H9 (cell line): ENCODE measurements around the gene KLF6. TPM values are rescaled to one million over a fixed set of nuclear protein-coding genes. Genes with fewer than 3 reads are reported as not detected.

Experiments used
- DNase-seq: peaks from one replicate; pipeline ENCODE4 v3.0.0-alpha.2; 2017
- H2AFZ ChIP-seq: one replicate; pipeline ENCODE4 v1.6.1; 2013; ENCODE audit warnings: mild to moderate bottlenecking, low read length, control low read depth, moderate library complexity
- H2AK5ac ChIP-seq: 2 replicates; pipeline ENCODE4 v1.6.1; 2013; ENCODE audit warnings: low read length, control low read depth, mixed read lengths; ENCODE audit not compliant: insufficient read length
- H2BK120ac ChIP-seq: one replicate; pipeline ENCODE4 v1.6.1; 2013; ENCODE audit warnings: low read depth, mild to moderate bottlenecking, low read length, control low read depth, inconsistent platforms; ENCODE audit not compliant: poor library complexity, severe bottlenecking
- H2BK12ac ChIP-seq: 2 replicates; pipeline ENCODE4 v1.6.1; 2013; ENCODE audit warnings: low read length, control low read depth, mixed read lengths, low read depth; ENCODE audit not compliant: insufficient read length
- H2BK15ac ChIP-seq: 2 replicates; pipeline ENCODE4 v1.6.1; 2013; ENCODE audit warnings: low read depth, low read length, control low read depth
- H2BK20ac ChIP-seq: one replicate; pipeline ENCODE4 v1.6.1; 2013; ENCODE audit warnings: low read depth, mild to moderate bottlenecking, low read length, control low read depth, inconsistent platforms; ENCODE audit not compliant: poor library complexity, severe bottlenecking
- H2BK5ac ChIP-seq: 2 replicates; pipeline ENCODE4 v1.6.1; 2013; ENCODE audit warnings: low read length, control low read depth, mixed read lengths; ENCODE audit not compliant: insufficient read length
- H3K14ac ChIP-seq: 2 replicates; pipeline ENCODE4 v1.6.1; 2013; ENCODE audit warnings: low read length, control low read depth; ENCODE audit not compliant: insufficient read depth
- H3K18ac ChIP-seq: 2 replicates; pipeline ENCODE4 v1.6.1; 2013; ENCODE audit warnings: low read depth, mild to moderate bottlenecking, mixed read lengths, low read length, control low read depth; ENCODE audit not compliant: insufficient read length
- H3K23ac ChIP-seq: 2 replicates; pipeline ENCODE4 v1.6.1; 2013; ENCODE audit warnings: low read length, control low read depth, mixed read lengths, low read depth; ENCODE audit not compliant: insufficient read length
- H3K23me2 ChIP-seq: 2 replicates; pipeline ENCODE4 v1.6.1; 2013; ENCODE audit warnings: low read depth, mild to moderate bottlenecking, mixed read lengths, low read length, control low read depth; ENCODE audit not compliant: insufficient read length, poor library complexity, severe bottlenecking
- H3K27ac ChIP-seq: 2 replicates; pipeline ENCODE4 v1.5.1; 2013; ENCODE audit warnings: low read length, control low read depth, mixed read lengths, low read depth; ENCODE audit not compliant: insufficient read length
- H3K27me3 ChIP-seq: 2 replicates; pipeline ENCODE4 v1.6.1; 2013; ENCODE audit warnings: low read length, control low read depth, inconsistent platforms; ENCODE audit not compliant: insufficient read depth
- H3K4ac ChIP-seq: 2 replicates; pipeline ENCODE4 v1.6.1; 2013; ENCODE audit warnings: low read depth, mild to moderate bottlenecking, control low read depth, inconsistent platforms, low read length, moderate library complexity
- H3K4me1 ChIP-seq: 2 replicates; pipeline ENCODE4 v1.6.1; 2013; ENCODE audit warnings: low read length, control low read depth, inconsistent platforms; ENCODE audit not compliant: insufficient read depth
- H3K4me2 ChIP-seq: 2 replicates; pipeline ENCODE4 v1.6.1; 2013; ENCODE audit warnings: low read length, control low read depth, mixed read lengths; ENCODE audit not compliant: insufficient read length, insufficient read depth
- H3K56ac ChIP-seq: 2 replicates; pipeline ENCODE4 v1.6.1; 2013; ENCODE audit warnings: low read depth, mild to moderate bottlenecking, mixed read lengths, low read length, control low read depth; ENCODE audit not compliant: insufficient read length
- H3K79me1 ChIP-seq: 2 replicates; pipeline ENCODE4 v1.6.1; 2013; ENCODE audit warnings: low read depth, mild to moderate bottlenecking, moderate library complexity, low read length, control low read depth, inconsistent platforms; ENCODE audit not compliant: insufficient read depth, poor library complexity, severe bottlenecking
- H3K79me2 ChIP-seq: 2 replicates; pipeline ENCODE4 v1.6.1; 2013; ENCODE audit warnings: low read length, control low read depth, inconsistent platforms; ENCODE audit not compliant: insufficient read depth
- H3K9ac ChIP-seq: 2 replicates; pipeline ENCODE4 v1.6.1; 2013; ENCODE audit warnings: low read length, control low read depth, mixed read lengths; ENCODE audit not compliant: insufficient read length; ENCODE audit errors: extremely low read depth
- H3K9me3 ChIP-seq: one replicate; pipeline ENCODE4 v1.6.1; 2013; ENCODE audit warnings: low read depth, low read length, inconsistent platforms; ENCODE audit not compliant: control insufficient read depth
- H3T11ph ChIP-seq: one replicate; pipeline ENCODE4 v1.6.1; 2013; ENCODE audit warnings: mild to moderate bottlenecking, low read length, control low read depth, inconsistent platforms
- H4K20me1 ChIP-seq: one replicate; pipeline ENCODE4 v1.6.1; 2013; ENCODE audit not compliant: control insufficient read depth, insufficient read length, insufficient read depth
- H4K5ac ChIP-seq: 2 replicates; pipeline ENCODE4 v1.6.1; 2013; ENCODE audit warnings: low read depth, mild to moderate bottlenecking, mixed read lengths, low read length, control low read depth; ENCODE audit not compliant: insufficient read length
- H4K8ac ChIP-seq: replicated peaks from 2 replicates; pipeline ENCODE4 v1.6.1; 2013; ENCODE audit warnings: low read length, control low read depth, mixed read lengths, low read depth; ENCODE audit not compliant: insufficient read length
- H4K91ac ChIP-seq: 2 replicates; pipeline ENCODE4 v1.6.1; 2013; ENCODE audit warnings: low read depth, mild to moderate bottlenecking, moderate library complexity, mixed read lengths, low read length, control low read depth; ENCODE audit not compliant: insufficient read length
- H3K27ac Mint-ChIP-seq, 3 experiments: 2 replicates in 2 of 3; 3 replicates in 1 of 3; pipeline ENCODE4 v1.8.0; 2020 to 2021; ENCODE audit warnings: mixed read lengths in 3 of 3, mild to moderate bottlenecking in 1 of 3, moderate library complexity in 1 of 3
- H3K27me3 Mint-ChIP-seq: 2 replicates; pipeline ENCODE4 v1.8.0; 2021; ENCODE audit warnings: low read depth, mild to moderate bottlenecking, moderate library complexity, mixed read lengths
- H3K36me3 Mint-ChIP-seq, 3 experiments: 2 replicates in 2 of 3; 3 replicates in 1 of 3; pipeline ENCODE4 v1.8.0; 2020 to 2021; ENCODE audit warnings: low read depth in 3 of 3, mixed read lengths in 3 of 3; ENCODE audit not compliant: insufficient read depth in 1 of 3
- H3K4me1 Mint-ChIP-seq, 2 experiments: 2 replicates each; pipeline ENCODE4 v1.8.0; 2020; ENCODE audit warnings: mixed read lengths in 2 of 2
- H3K4me3 Mint-ChIP-seq, 2 experiments: 2 replicates in 1 of 2; 3 replicates in 1 of 2; pipeline ENCODE4 v1.8.0; 2020 to 2021; ENCODE audit warnings: mild to moderate bottlenecking in 2 of 2, mixed read lengths in 2 of 2, moderate library complexity in 1 of 2
- H3K9me3 Mint-ChIP-seq, 2 experiments: 2 replicates in 1 of 2; 3 replicates in 1 of 2; pipeline ENCODE4 v1.8.0; 2020; ENCODE audit warnings: mild to moderate bottlenecking in 2 of 2, mixed read lengths in 2 of 2, moderate library complexity in 1 of 2
- WGBS: extraction: QIAGEN DNeasy Blood & Tissue Kit; methylation state at CpG from one replicate; pipeline ENCODE4 v1.1.7; 2013; ENCODE audit warnings: missing lambda C conversion rate, low lambda C conversion rate, mixed read lengths; ENCODE audit not compliant: insufficient read length; ENCODE audit errors: extremely low coverage; 5-methylcytosine and 5-hydroxymethylcytosine counted together
- total RNA-seq: library from RNA; stranded (reverse); gene quantifications from 2 replicates; pipeline ENCODE4 v1.2.1, GENCODE V29; 2021
- TF ChIP-seq, protein P1 (sequence below): fragments of 200-600 bp; sonication (generic); conservative IDR thresholded peaks from 3 replicates; pipeline ENCODE4 v1.8.0; 2021; ENCODE audit warnings: antibody characterized with exemption, mild to moderate bottlenecking

The KLF6 gene
- total RNA-seq, 1 experiment from 2014 or later: 19.3 TPM

- peak; percentile 69 for DNase-seq
- no peak overlapping the region for H2BK15ac ChIP-seq
- H3K14ac ChIP-seq: no peak overlapping the region
- no CpG with 5 or more reads among the region's 10 CpGs for whole genome bisulfite sequencing
- no peak overlapping the region for H3T11ph ChIP-seq
- no peak overlapping the region for H2AK5ac ChIP-seq
- Mint-ChIP-seq H3K9me3 (no peaks in the 10 kb centered on the region; a peak in 1 of 5 replicates), H3K27me3 (no peaks in the 10 kb centered on the region), H3K4me1 (peaks cover 29 to 33% of the 10 kb centered on the region in 2 experiments), H3K36me3 (no peaks in the 10 kb centered on the region), H3K4me3 (no peak overlapping the region; a peak in 1 of 5 replicates), H3K27ac (no peak overlapping the region; a peak in 1 of 7 replicates)
- H3K23ac ChIP-seq: no peak overlapping the region
- H3K9me3 ChIP-seq: no peaks in the 10 kb centered on the region
- TF ChIP-seq, protein P1, sequence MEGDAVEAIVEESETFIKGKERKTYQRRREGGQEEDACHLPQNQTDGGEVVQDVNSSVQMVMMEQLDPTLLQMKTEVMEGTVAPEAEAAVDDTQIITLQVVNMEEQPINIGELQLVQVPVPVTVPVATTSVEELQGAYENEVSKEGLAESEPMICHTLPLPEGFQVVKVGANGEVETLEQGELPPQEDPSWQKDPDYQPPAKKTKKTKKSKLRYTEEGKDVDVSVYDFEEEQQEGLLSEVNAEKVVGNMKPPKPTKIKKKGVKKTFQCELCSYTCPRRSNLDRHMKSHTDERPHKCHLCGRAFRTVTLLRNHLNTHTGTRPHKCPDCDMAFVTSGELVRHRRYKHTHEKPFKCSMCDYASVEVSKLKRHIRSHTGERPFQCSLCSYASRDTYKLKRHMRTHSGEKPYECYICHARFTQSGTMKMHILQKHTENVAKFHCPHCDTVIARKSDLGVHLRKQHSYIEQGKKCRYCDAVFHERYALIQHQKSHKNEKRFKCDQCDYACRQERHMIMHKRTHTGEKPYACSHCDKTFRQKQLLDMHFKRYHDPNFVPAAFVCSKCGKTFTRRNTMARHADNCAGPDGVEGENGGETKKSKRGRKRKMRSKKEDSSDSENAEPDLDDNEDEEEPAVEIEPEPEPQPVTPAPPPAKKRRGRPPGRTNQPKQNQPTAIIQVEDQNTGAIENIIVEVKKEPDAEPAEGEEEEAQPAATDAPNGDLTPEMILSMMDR: no peak
- no peak overlapping the region for H2BK5ac ChIP-seq
- H3K79me1 ChIP-seq: no peaks in the 10 kb centered on the region
- no peaks in the 10 kb centered on the region for H3K4me1 ChIP-seq
- no peak overlapping the region for H3K27ac ChIP-seq
- no peak overlapping the region for H3K4me2 ChIP-seq
- no peak overlapping the region for H2AFZ ChIP-seq
- H3K9ac ChIP-seq: no peak overlapping the region
- H2BK12ac ChIP-seq: no peak overlapping the region
- H3K79me2 ChIP-seq: no peaks in the 10 kb centered on the region
- H4K91ac ChIP-seq: no peak overlapping the region
- no peak overlapping the region for H2BK20ac ChIP-seq
- no peaks in the 10 kb centered on the region for H4K20me1 ChIP-seq
- no peak overlapping the region for H4K8ac ChIP-seq
- H3K18ac ChIP-seq: no peak overlapping the region
- H2BK120ac ChIP-seq: no peak overlapping the region
- no peak overlapping the region for H3K4ac ChIP-seq
- no peaks in the 10 kb centered on the region for H3K27me3 ChIP-seq
- H3K23me2 ChIP-seq: no peaks in the 10 kb centered on the region
- H3K56ac ChIP-seq: no peak overlapping the region
- H4K5ac ChIP-seq: no peak overlapping the region
These were observed 20.9 kb upstream of the KLF6 start for GRCh38 chr10:3805791-3806461.
